ENCODE measurements around the gene LRRC14B. TPM values are rescaled to one million over a fixed set of nuclear protein-coding genes. Genes with fewer than 3 reads are reported as not detected.

LRRC14B gene
- total and polyA plus RNA-seq, 2 of the 13 experiments (the other 11 are each of a cell fraction or from before 2014, with no cell fraction given): not detected

DNA sequence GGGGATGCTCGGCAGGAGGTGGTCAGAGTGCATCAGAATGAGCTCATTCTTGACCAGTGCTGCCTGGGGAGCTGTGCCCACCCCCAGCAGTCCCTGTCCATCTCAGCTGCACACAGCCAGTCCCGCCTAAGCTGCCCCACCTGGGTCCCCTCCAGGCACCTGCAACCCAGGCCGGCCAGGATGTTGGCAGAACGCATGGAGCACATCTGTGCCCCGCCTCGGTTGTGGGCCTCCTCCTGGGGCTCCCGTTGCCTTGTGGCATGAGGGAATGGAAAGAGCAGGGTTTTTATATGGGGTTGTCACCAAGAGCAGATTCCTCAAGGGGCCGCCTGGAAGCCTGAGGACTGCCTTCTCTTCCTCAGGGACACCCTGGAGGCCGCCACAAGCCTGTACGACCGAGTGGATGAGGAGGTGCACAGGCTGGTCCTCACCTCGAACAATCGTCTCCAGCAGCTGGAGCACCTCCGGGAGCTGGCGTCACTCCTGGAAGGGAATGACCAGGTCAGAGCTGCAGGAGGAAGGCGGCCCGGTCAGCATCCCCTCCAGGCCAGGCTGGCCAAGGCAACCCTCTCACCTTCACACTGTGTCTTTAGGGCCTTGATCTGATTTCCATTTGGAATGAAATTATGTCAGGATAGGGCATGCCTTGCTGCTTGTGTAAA, 34.8 kb upstream of the LRRC14B start:
- ChIA-PET CTCF (ENCODE audit: low intra/inter-chr PET ratio, low total read pairs) (no interaction called here), POLR2A (no interaction called here)
- Histone ChIP-seq H3K27me3 (ENCODE audit: control insufficient read depth in 1 of 2, insufficient read depth in 2 of 2, low read length in 2 of 2) (peaks cover 6 to 69% of the 10 kb centered on the region in 2 experiments), H3K9me3 (ENCODE audit: low read length) (no peaks in the 10 kb centered on the region), H3K4me1 (ENCODE audit: insufficient read depth, low read length) (no peaks in the 10 kb centered on the region), H3K4me3 (replicated peaks in 1 of 3; ENCODE audit: insufficient read depth in 1 of 3, low read depth in 2 of 3, low read length in 3 of 3) (no peak overlapping the region), H3K79me2 (ENCODE audit: insufficient read depth, low read length) (no peaks in the 10 kb centered on the region), H3K36me3 (replicated peaks in 1 of 2; ENCODE audit: control insufficient read depth in 1 of 2, insufficient read depth in 2 of 2, low read length in 2 of 2) (no peaks in the 10 kb centered on the region), H3K4me2 (ENCODE audit: low read depth, low read length) (no peak overlapping the region), H2AFZ (ENCODE audit: low read length) (no peak overlapping the region), H3K9ac (ENCODE audit: insufficient read depth, low read depth, low read length) (no peak overlapping the region), H3K27ac (ENCODE audit: extremely low read length, insufficient read depth, low read length) (no peak overlapping the region), H4K20me1 (ENCODE audit: insufficient read depth, low read length) (no peaks in the 10 kb centered on the region)
- in situ Hi-C loops (cut with HindIII; ENCODE audit: extremely low pct_ligation_motif_present, low pct_unique_long_range_greater_than_20kb) (no loop called here), intact Hi-C loops (cut with micrococcal nuclease; ENCODE audit: unreplicated experiment) (no loop called here)
- no peak for DNase-seq (ENCODE audit: low spot score)
- FAIRE-seq: no peak
- TF ChIP-seq, protein P1, sequence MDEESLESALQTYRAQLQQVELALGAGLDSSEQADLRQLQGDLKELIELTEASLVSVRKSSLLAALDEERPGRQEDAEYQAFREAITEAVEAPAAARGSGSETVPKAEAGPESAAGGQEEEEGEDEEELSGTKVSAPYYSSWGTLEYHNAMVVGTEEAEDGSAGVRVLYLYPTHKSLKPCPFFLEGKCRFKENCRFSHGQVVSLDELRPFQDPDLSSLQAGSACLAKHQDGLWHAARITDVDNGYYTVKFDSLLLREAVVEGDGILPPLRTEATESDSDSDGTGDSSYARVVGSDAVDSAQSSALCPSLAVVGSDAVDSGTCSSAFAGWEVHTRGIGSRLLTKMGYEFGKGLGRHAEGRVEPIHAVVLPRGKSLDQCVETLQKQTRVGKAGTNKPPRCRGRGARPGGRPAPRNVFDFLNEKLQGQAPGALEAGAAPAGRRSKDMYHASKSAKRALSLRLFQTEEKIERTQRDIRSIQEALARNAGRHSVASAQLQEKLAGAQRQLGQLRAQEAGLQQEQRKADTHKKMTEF (CRISPR knock-in tag; IDR thresholded peaks at IDR 0.05): no peak
- TF ChIP-seq ZNF251 (CRISPR knock-in tag; IDR thresholded peaks at IDR 0.05) (no peak), ZNF382 (CRISPR knock-in tag; IDR thresholded peaks at IDR 0.05; ENCODE audit: borderline replicate concordance) (no peak), BHLHE40 (IDR thresholded peaks at IDR 0.05; ENCODE audit: low read length) (no peak), TBX2 (CRISPR knock-in tag; IDR thresholded peaks at IDR 0.05; ENCODE audit: borderline replicate concordance) (no peak), DNMT1 (CRISPR knock-in tag; IDR thresholded peaks at IDR 0.05) (no peak), ZNF451 (CRISPR knock-in tag; IDR thresholded peaks at IDR 0.05) (no peak), SALL2 (CRISPR knock-in tag; IDR thresholded peaks at IDR 0.05) (no peak), ZBTB8A (CRISPR knock-in tag; IDR thresholded peaks at IDR 0.05; ENCODE audit: borderline replicate concordance, low read depth) (no peak), ZNF136 (CRISPR knock-in tag; IDR thresholded peaks at IDR 0.05; ENCODE audit: low read depth) (no peak), ZNF652 (CRISPR knock-in tag; IDR thresholded peaks at IDR 0.05; ENCODE audit: borderline replicate concordance, low read depth) (no peak), KDM4B (CRISPR knock-in tag; IDR thresholded peaks at IDR 0.05) (no peak), DNMT3B (CRISPR knock-in tag; conservative IDR thresholded peaks at IDR 0.05) (no peak), ZNF225 (CRISPR knock-in tag; IDR thresholded peaks at IDR 0.05) (no peak)
- TF ChIP-seq, protein P2, sequence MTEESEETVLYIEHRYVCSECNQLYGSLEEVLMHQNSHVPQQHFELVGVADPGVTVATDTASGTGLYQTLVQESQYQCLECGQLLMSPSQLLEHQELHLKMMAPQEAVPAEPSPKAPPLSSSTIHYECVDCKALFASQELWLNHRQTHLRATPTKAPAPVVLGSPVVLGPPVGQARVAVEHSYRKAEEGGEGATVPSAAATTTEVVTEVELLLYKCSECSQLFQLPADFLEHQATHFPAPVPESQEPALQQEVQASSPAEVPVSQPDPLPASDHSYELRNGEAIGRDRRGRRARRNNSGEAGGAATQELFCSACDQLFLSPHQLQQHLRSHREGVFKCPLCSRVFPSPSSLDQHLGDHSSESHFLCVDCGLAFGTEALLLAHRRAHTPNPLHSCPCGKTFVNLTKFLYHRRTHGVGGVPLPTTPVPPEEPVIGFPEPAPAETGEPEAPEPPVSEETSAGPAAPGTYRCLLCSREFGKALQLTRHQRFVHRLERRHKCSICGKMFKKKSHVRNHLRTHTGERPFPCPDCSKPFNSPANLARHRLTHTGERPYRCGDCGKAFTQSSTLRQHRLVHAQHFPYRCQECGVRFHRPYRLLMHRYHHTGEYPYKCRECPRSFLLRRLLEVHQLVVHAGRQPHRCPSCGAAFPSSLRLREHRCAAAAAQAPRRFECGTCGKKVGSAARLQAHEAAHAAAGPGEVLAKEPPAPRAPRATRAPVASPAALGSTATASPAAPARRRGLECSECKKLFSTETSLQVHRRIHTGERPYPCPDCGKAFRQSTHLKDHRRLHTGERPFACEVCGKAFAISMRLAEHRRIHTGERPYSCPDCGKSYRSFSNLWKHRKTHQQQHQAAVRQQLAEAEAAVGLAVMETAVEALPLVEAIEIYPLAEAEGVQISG (CRISPR knock-in tag; IDR thresholded peaks at IDR 0.05): no peak
- TF ChIP-seq, protein P3, sequence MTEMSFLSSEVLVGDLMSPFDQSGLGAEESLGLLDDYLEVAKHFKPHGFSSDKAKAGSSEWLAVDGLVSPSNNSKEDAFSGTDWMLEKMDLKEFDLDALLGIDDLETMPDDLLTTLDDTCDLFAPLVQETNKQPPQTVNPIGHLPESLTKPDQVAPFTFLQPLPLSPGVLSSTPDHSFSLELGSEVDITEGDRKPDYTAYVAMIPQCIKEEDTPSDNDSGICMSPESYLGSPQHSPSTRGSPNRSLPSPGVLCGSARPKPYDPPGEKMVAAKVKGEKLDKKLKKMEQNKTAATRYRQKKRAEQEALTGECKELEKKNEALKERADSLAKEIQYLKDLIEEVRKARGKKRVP (CRISPR knock-in tag; IDR thresholded peaks at IDR 0.05): no peak
- TF ChIP-seq, protein P4, sequence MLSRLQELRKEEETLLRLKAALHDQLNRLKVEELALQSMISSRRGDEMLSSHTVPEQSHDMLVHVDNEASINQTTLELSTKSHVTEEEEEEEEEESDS (CRISPR knock-in tag; IDR thresholded peaks at IDR 0.05; ENCODE audit: borderline replicate concordance): no peak
- TF ChIP-seq, protein P5, sequence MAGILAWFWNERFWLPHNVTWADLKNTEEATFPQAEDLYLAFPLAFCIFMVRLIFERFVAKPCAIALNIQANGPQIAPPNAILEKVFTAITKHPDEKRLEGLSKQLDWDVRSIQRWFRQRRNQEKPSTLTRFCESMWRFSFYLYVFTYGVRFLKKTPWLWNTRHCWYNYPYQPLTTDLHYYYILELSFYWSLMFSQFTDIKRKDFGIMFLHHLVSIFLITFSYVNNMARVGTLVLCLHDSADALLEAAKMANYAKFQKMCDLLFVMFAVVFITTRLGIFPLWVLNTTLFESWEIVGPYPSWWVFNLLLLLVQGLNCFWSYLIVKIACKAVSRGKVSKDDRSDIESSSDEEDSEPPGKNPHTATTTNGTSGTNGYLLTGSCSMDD (CRISPR knock-in tag; IDR thresholded peaks at IDR 0.05): no peak
- TF ChIP-seq, protein P6, sequence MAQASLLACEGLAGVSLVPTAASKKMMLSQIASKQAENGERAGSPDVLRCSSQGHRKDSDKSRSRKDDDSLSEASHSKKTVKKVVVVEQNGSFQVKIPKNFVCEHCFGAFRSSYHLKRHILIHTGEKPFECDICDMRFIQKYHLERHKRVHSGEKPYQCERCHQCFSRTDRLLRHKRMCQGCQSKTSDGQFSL (CRISPR knock-in tag; IDR thresholded peaks at IDR 0.05): no peak
- 23% methylated on average over 15 of the region's 17 CpGs for WGBS (ENCODE audit: low lambda C conversion rate)
- no peak; the same call in 2 of the 3 replicates for ATAC-seq
- BruUV-seq (replicated peaks): no TSS peak
